ENCODE data around the gene LRRC10.

LRRC10 gene

GRCh38 chr12:69610729-69611128 is at the start of gene LRRC10:
Gene LRRC10 (minus strand): TSS chr12:69610907. CDS start chr12:69610838, 69 bp downstream.
- DNase-seq, result no peak

- no peak for DNase-seq
These were observed 49.6 kb upstream of the LRRC10 start for GRCh38 chr12:69660164-69660863.

GRCh38 chr12:69658203-69658602 is 47.5 kb upstream of the LRRC10 start:
- DNase-seq, result no peak

GRCh38 chr12:69657376-69658137 is 46.9 kb upstream of the LRRC10 start:
- no peak for DNase-seq

GRCh38 chr12:69655616-69656340 is 45.1 kb upstream of the LRRC10 start:
- DNase-seq, result no peak

GRCh38 chr12:69653703-69654102 is 43.0 kb upstream of the LRRC10 start:
- no peak for DNase-seq

- DNase-seq, result no peak
These were observed 41.2 kb upstream of the LRRC10 start for GRCh38 chr12:69651922-69652321.

GRCh38 chr12:69649529-69649928 is 38.8 kb upstream of the LRRC10 start:
- no peak for DNase-seq

GRCh38 chr12:69648476-69648875 is 37.8 kb upstream of the LRRC10 start:
- no peak for DNase-seq

GRCh38 chr12:69647178-69647577 is 36.5 kb upstream of the LRRC10 start:
- no peak for DNase-seq

- no peak for DNase-seq
These were observed 34.3 kb upstream of the LRRC10 start for GRCh38 chr12:69645031-69645430.

GRCh38 chr12:69644511-69644910 is 33.8 kb upstream of the LRRC10 start:
- no peak for DNase-seq

GRCh38 chr12:69642531-69642930 is 31.8 kb upstream of the LRRC10 start:
- DNase-seq, result no peak

GRCh38 chr12:69641546-69641945 is 30.8 kb upstream of the LRRC10 start:
- DNase-seq, result no peak

- DNase-seq, result peak; percentile 45
These were observed 28.8 kb upstream of the LRRC10 start for GRCh38 chr12:69639400-69640016.

- DNase-seq, result no peak
These were observed 22.4 kb upstream of the LRRC10 start for GRCh38 chr12:69633061-69633460.

- no peak for DNase-seq
These were observed 19.5 kb upstream of the LRRC10 start for GRCh38 chr12:69630191-69630590.

- DNase-seq, result no peak
These were observed 16.8 kb upstream of the LRRC10 start for GRCh38 chr12:69627501-69627900.

GRCh38 chr12:69623970-69624369 is 13.3 kb upstream of the LRRC10 start:
- peak; percentile 43 for DNase-seq

GRCh38 chr12:69621551-69621950 is 10.8 kb upstream of the LRRC10 start:
- no peak for DNase-seq

- DNase-seq, result no peak
These were observed 10.2 kb upstream of the LRRC10 start for GRCh38 chr12:69620921-69621320.

- DNase-seq, result no peak
These were observed 9.4 kb upstream of the LRRC10 start for GRCh38 chr12:69620077-69620476.

GRCh38 chr12:69619050-69619449 is 8.3 kb upstream of the LRRC10 start:
- no peak for DNase-seq
